AG04450 (cell line): ENCODE measurements around the gene CEP72. TPM values are rescaled to one million over a fixed set of nuclear protein-coding genes. Genes with fewer than 3 reads are reported as not detected.

ENCODE experiments used
- CTCF ChIA-PET: fragments of 300-600, 350-600 bp; formaldehyde crosslinking; extraction: SDS; loops from one replicate; lab custom pipeline; 2022; ENCODE audit warnings: antibody characterized with exemption, inconsistent platforms; lab: Charles Lee
- POLR2A ChIA-PET: fragments of 350-600 bp; formaldehyde crosslinking; extraction: SDS; loops from one replicate; lab custom pipeline; 2021; ENCODE audit warnings: antibody characterized with exemption, inconsistent platforms; lab: Yijun Ruan, JAX
- DNase-seq: peaks from one replicate; pipeline ENCODE4 v3.0.0-alpha.2; 2011; ENCODE audit warnings: low read depth, low spot score
- H3K27ac ChIP-seq: one replicate; pipeline ENCODE4 v1.5.1; 2012; ENCODE audit warnings: low read depth, low read length, control low read depth
- H3K27me3 ChIP-seq: one replicate; pipeline ENCODE4 v1.6.0; 2012; ENCODE audit warnings: low read length; ENCODE audit not compliant: control insufficient read depth, insufficient read depth
- H3K4me3 ChIP-seq: 2 replicates; pipeline ENCODE4 v1.5.1; 2011; ENCODE audit warnings: mild to moderate bottlenecking, low read depth, low read length, control low read depth
- H3K9me3 ChIP-seq: 2 replicates; pipeline ENCODE4 v1.5.1; 2012; ENCODE audit warnings: low read length; ENCODE audit not compliant: control insufficient read depth, insufficient read depth
- CTCF ChIP-seq: IDR thresholded peaks from 2 replicates; pipeline ENCODE4 v1.5.1; 2011; ENCODE audit warnings: low read depth, low read length, control low read depth, inconsistent platforms
- polyA plus RNA-seq: library from polyadenylated mRNA; depleted of rRNA; stranded (reverse); fragments of >200 nt; gene quantifications from 2 replicates; pipeline ENCODE4 v1.2.3, GENCODE V29; 2011

CEP72 gene
- polyA plus RNA-seq, 1 experiment, result 0.66 TPM

- TF ChIP-seq CTCF, result no peak
- Histone ChIP-seq H3K27ac (no peak overlapping the region), H3K4me3 (no peak overlapping the region; the same call in 1 of the 2 replicates), H3K9me3 (no peaks in the 10 kb centered on the region; the same call in 1 of the 2 replicates), H3K27me3 (peaks cover 18% of the 10 kb centered on the region)
- ChIA-PET POLR2A (no interaction called here), CTCF (interaction anchor here (0.6 to 4.4 kb wide), 3 partner anchors 17 to 354 kb away, joined by 4 to 72 read pairs (median 15); no protein-coding TSS in a partner anchor)
- DNase-seq, result no peak
Measured at GRCh38 chr5:673161-673830, 61.2 kb downstream of the CEP72 start.

GRCh38 chr5:673831-674629 lies 61.9 kb downstream of the CEP72 start:
- Histone ChIP-seq H3K4me3 (no peak overlapping the region), H3K27me3 (peaks cover 18% of the 10 kb centered on the region), H3K9me3 (no peaks in the 10 kb centered on the region; the same call in 1 of the 2 replicates), H3K27ac (no peak overlapping the region)
- CTCF ChIA-PET, result interaction anchor here (4.4 kb wide), 1 partner anchor 229 kb away, joined by 72 read pairs; no protein-coding TSS in a partner anchor
- POLR2A ChIA-PET, result no interaction called here
- no peak for TF ChIP-seq CTCF
- no peak for DNase-seq

GRCh38 chr5:674630-675011 lies 62.5 kb downstream of the CEP72 start:
- no peaks in the 10 kb centered on the region; the same call in 1 of the 2 replicates for H3K9me3 ChIP-seq
- H3K27ac ChIP-seq, result no peak overlapping the region
- no peak for TF ChIP-seq CTCF
- H3K4me3 ChIP-seq, result no peak overlapping the region
- no peak for DNase-seq
- CTCF ChIA-PET, result no interaction called here
- POLR2A ChIA-PET, result no interaction called here
- H3K27me3 ChIP-seq, result peaks cover 18% of the 10 kb centered on the region

- H3K9me3 ChIP-seq, result no peaks in the 10 kb centered on the region; the same call in 1 of the 2 replicates
- peaks cover 18% of the 10 kb centered on the region for H3K27me3 ChIP-seq
- no peak for DNase-seq
- POLR2A ChIA-PET, result no interaction called here
- H3K4me3 ChIP-seq, result no peak overlapping the region
- CTCF ChIA-PET, result no interaction called here
- no peak for TF ChIP-seq CTCF
- H3K27ac ChIP-seq, result no peak overlapping the region
Measured at GRCh38 chr5:675111-675870, 63.2 kb downstream of the CEP72 start.
